Kidney (tissue), 14 donors: Measurements from ENCODE around the gene PTGS1. TPM values are rescaled to one million over a fixed set of nuclear protein-coding genes. Genes with fewer than 3 reads are reported as not detected.

Experiments
- DNase-seq, 5 donors: peaks; one replicate each; pipeline ENCODE4 v3.0.0-alpha.2; 2013 to 2020
- FAIRE-seq: peaks from 2 replicates; lab custom pipeline; 2012; peaks lifted over from hg19 to GRCh38; lab: Jason Lieb, UNC
- H3K27ac ChIP-seq, 2 donors: one replicate each; pipeline ENCODE4 v1.7.0; 2013; ENCODE audit warnings: low read depth in 2 of 2, low read length in 2 of 2, inconsistent platforms in 1 of 2
- H3K27me3 ChIP-seq: one replicate; pipeline ENCODE4 v1.7.1; 2013; ENCODE audit warnings: low read length, inconsistent platforms; ENCODE audit not compliant: control insufficient read depth, insufficient read depth
- H3K36me3 ChIP-seq, 3 donors: one replicate each; pipeline versions ENCODE4 v1.7.0 to v1.7.1; 2013; ENCODE audit warnings: low read length in 3 of 3, control low read depth in 1 of 3, inconsistent platforms in 1 of 3; ENCODE audit not compliant: insufficient read depth in 3 of 3, control insufficient read depth in 2 of 3
- H3K4me1 ChIP-seq, 3 donors: one replicate each; pipeline versions ENCODE4 v1.7.0 to v1.7.1; 2013; ENCODE audit warnings: low read length in 3 of 3, inconsistent platforms in 1 of 3, low read depth in 1 of 3; ENCODE audit not compliant: control insufficient read depth in 2 of 3, insufficient read depth in 2 of 3
- H3K4me3 ChIP-seq, 3 donors: one replicate each; pipeline versions ENCODE4 v1.7.0 to v1.8.1; 2013; ENCODE audit warnings: low read length in 3 of 3, control low read depth in 1 of 3, inconsistent platforms in 1 of 3
- H3K9ac ChIP-seq, 3 donors: one replicate each; pipeline versions ENCODE4 v1.7.0 to v1.7.1; 2013; ENCODE audit warnings: low read length in 3 of 3, control low read depth in 1 of 3, inconsistent platforms in 1 of 3
- H3K9me3 ChIP-seq, 3 donors: one replicate each; pipeline versions ENCODE4 v1.7.0 to v1.7.1; 2013; ENCODE audit warnings: low read length in 3 of 3, control low read depth in 1 of 3, inconsistent platforms in 1 of 3; ENCODE audit not compliant: control insufficient read depth in 2 of 3, insufficient read depth in 1 of 3
- CTCF ChIP-seq: IDR thresholded peaks from 3 replicates; pipeline ENCODE4 v1.5.1; 2012; ENCODE audit warnings: mild to moderate bottlenecking, moderate library complexity, borderline replicate concordance; ENCODE audit not compliant: insufficient read depth; ENCODE audit errors: extremely low read depth
- intact Hi-C: fragments of 100-400 bp; cut with DNase I; formaldehyde crosslinking; loops from one replicate; pipeline ENCODE4 v1.11.1; 2022
- polyA plus RNA-seq: library from polyadenylated mRNA; stranded (reverse); fragments of 350-450 nt; fragmentation: Illumina TruSeq; extraction: RNeasy Lipid Tissue Mini Kit (QIAGEN cat#74804); gene quantifications from one replicate; pipeline ENCODE4 v1.2.3, GENCODE V29; 2014; ENCODE audit warnings: low read depth, low replicate concordance; ENCODE audit not compliant: insufficient read depth
- total RNA-seq: library from RNA; stranded (reverse); fragmentation: NEBNext Ultra II Directional; extraction: Animal tissue kit (Norgen Biotek cat#: 25700); gene quantifications from one replicate; pipeline ENCODE4 v1.2.1, GENCODE V29; 2021
- donor health status: control.
- donor health status: control.
- donor health status: control.
- donor health status: control.
- donor health status: control.
- donor health status: DM: yes; HTN: yes; CAD: no.
- donor health status: Normal renal cell carcinoma (clear cell type).

The PTGS1 gene
- total and polyA plus RNA-seq, 2 donors from 2014 or later: 3.5 to 9.4 TPM

GRCh38 chr9:122331523-122331927 lies 39.3 kb upstream of the PTGS1 start:
- FAIRE-seq (no peak), DNase-seq (no peak)
- H3K4me1 ChIP-seq: no peaks in the 10 kb centered on the region
- no peak overlapping the region for H3K9ac ChIP-seq
- peaks cover 0 to 6% (median 0%) of the 10 kb centered on the region in 3 donors for H3K36me3 ChIP-seq
- no peak overlapping the region for H3K27ac ChIP-seq
- intact Hi-C loops: no loop called here
- no peaks in the 10 kb centered on the region for H3K9me3 ChIP-seq
- H3K4me3 ChIP-seq: no peak overlapping the region
- TF ChIP-seq CTCF: no peak
- no peaks in the 10 kb centered on the region for H3K27me3 ChIP-seq

GRCh38 chr9:122332083-122332482 lies 38.7 kb upstream of the PTGS1 start:
- Histone ChIP-seq H3K9me3 (no peaks in the 10 kb centered on the region), H3K27me3 (no peaks in the 10 kb centered on the region), H3K27ac (no peak overlapping the region), H3K4me1 (no peaks in the 10 kb centered on the region), H3K4me3 (no peak overlapping the region), H3K36me3 (peaks cover 0 to 6% (median 0%) of the 10 kb centered on the region in 3 donors), H3K9ac (no peak overlapping the region)
- FAIRE-seq: no peak
- intact Hi-C loops: no loop called here
- DNase-seq: no peak
- no peak for TF ChIP-seq CTCF

GRCh38 chr9:122332644-122333043 lies 38.2 kb upstream of the PTGS1 start:
- intact Hi-C loops: no loop called here
- Histone ChIP-seq H3K4me3 (no peak overlapping the region), H3K9me3 (no peaks in the 10 kb centered on the region), H3K27me3 (no peaks in the 10 kb centered on the region), H3K36me3 (peaks cover 0 to 6% (median 0%) of the 10 kb centered on the region in 3 donors), H3K9ac (no peak overlapping the region), H3K4me1 (no peaks in the 10 kb centered on the region), H3K27ac (no peak overlapping the region)
- no peak for TF ChIP-seq CTCF
- FAIRE-seq: no peak
- no peak for DNase-seq
